GM10847 (cell line): ENCODE results near the gene BORCS5.

Source experiments
- POLR2A ChIP-seq: IDR thresholded peaks from 2 replicates; pipeline ENCODE4 v1.6.1; 2011; ENCODE audit not compliant: insufficient read length; ENCODE audit errors: extremely low read depth

BORCS5 gene

GRCh38 chr12:12356896-12357718 lies at the start of gene BORCS5:
Gene BORCS5, plus strand, starts transcription at chr12:12357078. Its CDS starts 374 bp downstream, at chr12:12357452.
- peak; percentile 89 for TF ChIP-seq POLR2A

GRCh38 chr12:12315838-12316237 lies 41.0 kb upstream of the BORCS5 start:
- TF ChIP-seq POLR2A = no peak

- no peak for TF ChIP-seq POLR2A
Observed at GRCh38 chr12:12319451-12320183, 37.3 kb upstream of the BORCS5 start.

- no peak for TF ChIP-seq POLR2A
Observed at GRCh38 chr12:12323118-12323517, 33.8 kb upstream of the BORCS5 start.

- TF ChIP-seq POLR2A = no peak
Observed at GRCh38 chr12:12323591-12323990, 33.3 kb upstream of the BORCS5 start.

GRCh38 chr12:12326262-12326661 lies 30.6 kb upstream of the BORCS5 start:
- no peak for TF ChIP-seq POLR2A

GRCh38 chr12:12327802-12328201 lies 29.1 kb upstream of the BORCS5 start:
- no peak for TF ChIP-seq POLR2A

- no peak for TF ChIP-seq POLR2A
Observed at GRCh38 chr12:12331244-12331771, 25.6 kb upstream of the BORCS5 start.

GRCh38 chr12:12331896-12332295 lies 25.0 kb upstream of the BORCS5 start:
- no peak for TF ChIP-seq POLR2A

- TF ChIP-seq POLR2A = no peak
Observed at GRCh38 chr12:12333407-12334366, 23.2 kb upstream of the BORCS5 start.

GRCh38 chr12:12334367-12335040 lies 22.4 kb upstream of the BORCS5 start:
- no peak for TF ChIP-seq POLR2A

- TF ChIP-seq POLR2A = no peak
Observed at GRCh38 chr12:12336049-12336411, 20.8 kb upstream of the BORCS5 start.

GRCh38 chr12:12336511-12336910 lies 20.4 kb upstream of the BORCS5 start:
- no peak for TF ChIP-seq POLR2A

GRCh38 chr12:12338527-12339168 lies 18.2 kb upstream of the BORCS5 start:
- TF ChIP-seq POLR2A = no peak
